ENCODE results near the gene SLCO2B1.

Gene SLCO2B1

DNA sequence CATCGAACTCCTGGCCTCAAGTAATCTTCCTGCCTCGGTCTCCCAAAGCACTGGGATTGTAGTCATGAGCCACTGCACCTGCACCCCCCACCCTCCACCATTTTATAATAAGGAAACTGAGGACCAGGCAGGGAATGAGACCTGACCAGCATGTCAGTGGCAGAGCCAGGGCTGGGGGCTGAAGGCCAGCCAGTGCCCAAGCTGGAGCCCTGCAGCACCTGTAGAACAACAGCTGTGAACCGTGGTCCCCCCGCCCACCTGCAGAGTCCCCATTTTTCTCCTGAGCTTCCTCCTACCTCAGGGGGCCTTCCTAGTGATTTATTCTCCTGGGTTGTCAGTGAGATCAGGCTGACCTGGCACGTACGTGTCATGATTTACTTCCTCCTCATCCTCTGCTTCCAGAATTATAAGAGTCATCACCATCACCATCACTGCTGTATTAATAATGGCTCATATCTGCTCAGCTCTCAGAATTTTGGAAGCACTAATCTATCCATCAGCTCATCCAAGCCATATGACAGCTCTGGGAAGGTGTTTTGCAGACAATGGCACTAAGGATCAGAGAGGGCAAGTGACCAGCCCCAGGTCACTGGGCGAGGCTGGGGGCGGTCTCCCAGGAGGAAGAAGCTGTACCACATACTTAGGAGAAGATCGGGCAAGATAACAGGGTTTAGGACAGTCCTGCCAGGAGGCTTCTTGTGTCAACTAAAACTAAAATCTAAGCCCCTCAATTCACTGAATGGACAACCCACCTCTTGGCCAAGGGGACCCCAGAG lies 5.5 kb upstream of the SLCO2B1 start:
- DNase-seq, result no peak

DNA sequence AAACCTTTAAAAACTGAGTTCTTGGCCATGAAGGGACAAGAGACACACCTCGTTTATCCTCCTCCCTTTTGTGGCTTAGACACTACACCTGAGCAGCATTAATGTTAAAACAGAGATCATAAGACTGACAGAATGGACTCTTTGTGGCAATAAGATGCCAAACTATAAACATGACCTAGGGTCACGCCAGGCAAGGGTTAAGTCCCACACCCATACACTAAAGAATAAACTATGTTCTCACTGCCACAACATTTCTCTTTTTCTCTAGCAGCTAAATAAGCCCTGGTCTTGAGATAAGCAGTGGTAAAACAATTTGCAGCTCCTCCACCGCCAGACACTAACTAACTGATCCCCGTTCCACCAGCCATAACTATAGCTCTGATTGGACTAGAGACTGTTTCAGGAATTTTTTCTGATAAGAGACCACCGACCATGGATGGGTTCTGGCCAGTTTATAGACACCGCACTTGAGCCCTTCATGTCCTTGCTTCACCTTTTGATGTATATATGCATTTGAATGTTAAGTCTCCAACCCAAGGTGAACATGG lies 4.9 kb upstream of the SLCO2B1 start:
- no peak for DNase-seq

DNA sequence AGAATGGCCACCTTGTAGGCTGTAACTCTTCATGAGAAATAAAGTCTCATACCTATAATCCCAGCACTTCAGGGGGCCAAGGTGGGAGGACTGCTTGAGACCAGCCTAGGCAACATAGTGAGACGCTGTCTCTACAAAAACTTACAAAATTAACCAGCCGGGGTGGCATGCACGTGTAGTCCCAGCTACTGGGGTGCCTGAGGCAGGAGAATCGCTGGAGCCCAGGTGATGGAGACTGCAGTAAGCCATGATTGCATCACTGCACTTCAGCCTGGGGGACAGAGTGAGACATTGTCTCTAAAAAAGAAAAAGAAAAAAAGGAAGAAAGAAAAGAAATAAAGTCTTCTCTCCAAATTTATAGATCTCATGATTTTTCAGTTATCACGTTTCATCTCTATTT lies 4.2 kb upstream of the SLCO2B1 start:
- DNase-seq, result no peak

DNA sequence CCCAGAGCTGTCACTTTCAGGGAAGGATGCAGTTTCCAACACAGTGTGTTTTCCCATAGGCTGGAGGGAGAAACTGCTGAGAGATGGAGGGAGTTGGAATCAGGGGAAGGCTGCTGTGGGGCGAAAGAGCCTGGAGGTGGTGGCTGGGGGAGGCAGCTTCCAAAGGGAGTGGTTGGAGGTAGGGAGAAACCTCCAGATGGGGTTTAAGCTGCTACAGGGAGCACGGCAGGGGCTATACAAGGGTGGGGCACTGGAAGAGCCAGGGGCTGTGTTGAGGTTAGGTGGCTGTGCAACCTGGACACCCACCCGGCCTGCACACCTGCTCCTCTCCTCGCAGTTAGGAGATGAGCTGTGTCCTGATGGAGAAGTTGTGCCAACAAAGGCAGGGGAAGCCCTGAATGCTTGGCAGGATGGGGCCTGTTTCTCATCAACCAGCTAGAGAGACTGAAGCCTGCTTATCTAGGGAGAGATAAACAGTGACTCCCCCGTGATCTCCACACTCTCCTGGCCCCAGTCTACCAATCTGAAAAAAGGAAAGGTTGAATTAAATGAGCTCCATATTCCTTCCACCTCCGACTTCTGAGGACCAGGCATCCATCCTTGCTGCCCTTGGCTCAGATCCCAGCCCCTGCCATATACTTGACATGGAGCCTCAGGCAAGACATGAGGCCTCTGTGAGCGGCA lies 3.6 kb upstream of the SLCO2B1 start:
- DNase-seq, result no peak

DNA sequence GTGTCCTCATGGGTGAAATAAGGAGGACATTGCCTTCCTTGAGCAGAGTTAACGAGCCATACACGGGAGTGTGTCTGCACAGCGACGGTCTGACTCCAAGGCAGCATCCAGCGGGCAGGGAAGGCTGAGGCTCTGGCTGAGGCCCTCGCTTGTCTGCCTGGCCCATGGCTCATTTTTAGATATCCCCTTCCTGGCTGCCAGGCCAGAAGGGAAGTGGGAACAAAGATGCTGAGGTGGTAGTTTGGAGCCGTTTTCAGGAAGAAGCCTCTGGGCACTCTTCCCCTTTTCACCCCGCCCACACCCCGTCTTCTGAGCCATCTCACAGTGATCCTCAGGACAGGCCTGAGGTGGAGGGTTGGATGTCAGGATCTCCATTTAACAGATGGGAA lies 3.0 kb upstream of the SLCO2B1 start:
- DNase-seq, result no peak

DNA sequence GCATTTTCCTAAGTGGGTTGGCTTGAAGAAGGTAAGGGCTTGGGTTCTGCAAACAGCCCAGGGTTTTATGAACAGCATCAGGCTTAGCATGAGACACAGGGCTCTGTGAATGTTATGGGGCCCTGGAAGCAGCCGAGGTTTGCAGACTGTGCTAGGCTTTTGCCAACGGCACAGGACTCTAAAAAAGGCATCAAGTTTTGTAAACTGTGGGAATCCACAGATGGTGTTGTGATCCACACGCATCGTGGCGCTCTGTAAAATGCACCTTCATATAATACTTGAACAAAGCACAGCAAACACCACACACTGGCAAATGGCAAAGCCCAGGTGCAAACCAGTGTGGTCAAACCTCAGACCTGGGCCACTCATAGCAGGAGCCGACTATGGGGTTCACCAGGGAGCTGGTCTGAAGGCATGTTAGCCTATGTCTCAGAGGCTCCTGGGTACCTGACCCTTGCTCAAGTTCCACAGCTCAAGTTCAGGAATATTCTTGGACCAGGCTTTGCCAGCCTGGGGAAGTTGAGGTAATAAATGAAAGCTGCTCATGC lies 2.4 kb upstream of the SLCO2B1 start:
- no peak for DNase-seq

DNA sequence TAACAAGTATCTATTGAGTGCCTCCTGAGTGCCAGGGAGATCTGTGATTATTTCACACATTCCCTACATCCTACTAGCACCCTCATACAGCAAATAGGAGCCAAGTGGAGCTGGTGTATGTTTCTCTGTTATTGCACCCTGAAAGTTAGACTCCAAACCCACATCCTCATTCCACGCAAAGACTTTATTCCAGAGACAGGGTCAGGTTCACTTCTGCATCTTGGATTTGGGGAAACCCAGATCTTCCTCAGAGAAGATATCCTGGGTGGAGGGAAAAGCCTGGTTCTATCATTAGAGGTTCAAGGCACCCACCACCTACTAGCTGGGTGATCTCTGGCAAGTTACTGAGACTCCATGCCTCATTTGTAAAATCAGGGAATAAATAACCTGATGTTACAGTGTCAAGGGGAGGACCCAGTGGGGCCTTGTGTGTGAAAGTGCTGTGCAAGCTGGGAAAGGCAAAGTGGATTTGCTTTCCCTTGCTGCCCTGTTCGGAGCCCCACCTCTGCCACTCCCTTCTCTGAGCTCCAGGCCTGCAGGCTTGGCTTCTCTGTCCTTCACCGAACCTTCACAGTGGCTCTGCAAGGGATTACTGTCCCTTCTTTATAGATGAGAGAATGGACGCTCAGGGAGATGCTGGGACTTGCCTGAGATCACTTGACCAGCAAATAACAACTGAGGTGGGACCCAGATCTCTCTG lies 991 bp upstream of the SLCO2B1 start:
- no peak for DNase-seq

DNA sequence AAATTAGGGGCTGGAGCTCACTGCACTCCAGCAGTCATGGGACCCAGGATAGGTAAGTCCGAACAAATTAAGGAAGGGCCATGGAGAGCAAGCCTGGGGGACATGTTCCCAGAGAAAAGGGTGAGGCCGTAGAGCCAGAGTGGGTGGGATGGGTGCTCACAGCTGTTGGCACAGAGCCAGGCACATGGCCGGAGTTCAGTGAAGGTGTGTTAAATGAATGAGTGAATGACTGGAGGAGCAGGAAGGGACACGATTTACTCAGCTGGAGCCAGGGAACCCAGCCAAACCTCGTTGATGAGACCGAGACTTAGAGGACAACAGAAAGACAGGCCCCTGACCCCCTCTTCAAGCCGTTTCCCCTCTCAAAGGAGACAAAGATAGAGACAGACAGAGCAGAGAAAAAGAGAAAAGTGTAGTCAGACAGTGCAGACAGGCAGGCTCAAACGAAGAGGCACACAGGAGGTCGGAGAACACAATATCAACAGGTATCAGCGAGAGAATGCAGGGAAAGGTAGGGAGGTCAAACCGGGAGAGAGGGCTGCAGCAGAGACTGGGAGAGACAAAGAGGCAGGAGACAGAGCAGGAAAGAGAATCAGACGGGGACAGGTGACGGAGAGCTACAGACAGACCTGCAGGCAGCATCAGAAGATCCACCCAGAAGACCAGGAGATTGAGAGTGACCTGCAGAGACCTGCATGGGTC lies 590 bp downstream of the SLCO2B1 start:
- DNase-seq, result no peak

DNA sequence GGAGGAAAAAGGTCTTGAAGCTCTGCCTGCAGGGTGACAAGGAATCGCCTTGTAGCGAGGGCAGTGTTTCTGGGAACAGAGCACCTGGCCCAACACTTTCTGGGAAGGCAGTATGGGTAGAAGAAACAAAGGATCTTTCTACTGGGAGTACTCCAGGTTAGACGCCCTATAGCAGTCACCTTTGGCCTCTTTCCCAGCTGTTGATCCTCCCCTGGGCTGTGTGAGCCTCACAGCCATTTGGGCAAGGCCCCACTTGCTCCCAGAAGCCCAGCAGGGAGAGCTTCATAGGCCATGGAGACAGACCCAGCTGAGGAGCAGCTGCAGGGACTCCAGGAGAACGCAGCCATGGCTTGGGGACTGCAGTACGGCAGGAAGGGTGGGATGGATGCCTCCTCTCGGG lies 1.2 kb downstream of the SLCO2B1 start:
- DNase-seq, result no peak

DNA sequence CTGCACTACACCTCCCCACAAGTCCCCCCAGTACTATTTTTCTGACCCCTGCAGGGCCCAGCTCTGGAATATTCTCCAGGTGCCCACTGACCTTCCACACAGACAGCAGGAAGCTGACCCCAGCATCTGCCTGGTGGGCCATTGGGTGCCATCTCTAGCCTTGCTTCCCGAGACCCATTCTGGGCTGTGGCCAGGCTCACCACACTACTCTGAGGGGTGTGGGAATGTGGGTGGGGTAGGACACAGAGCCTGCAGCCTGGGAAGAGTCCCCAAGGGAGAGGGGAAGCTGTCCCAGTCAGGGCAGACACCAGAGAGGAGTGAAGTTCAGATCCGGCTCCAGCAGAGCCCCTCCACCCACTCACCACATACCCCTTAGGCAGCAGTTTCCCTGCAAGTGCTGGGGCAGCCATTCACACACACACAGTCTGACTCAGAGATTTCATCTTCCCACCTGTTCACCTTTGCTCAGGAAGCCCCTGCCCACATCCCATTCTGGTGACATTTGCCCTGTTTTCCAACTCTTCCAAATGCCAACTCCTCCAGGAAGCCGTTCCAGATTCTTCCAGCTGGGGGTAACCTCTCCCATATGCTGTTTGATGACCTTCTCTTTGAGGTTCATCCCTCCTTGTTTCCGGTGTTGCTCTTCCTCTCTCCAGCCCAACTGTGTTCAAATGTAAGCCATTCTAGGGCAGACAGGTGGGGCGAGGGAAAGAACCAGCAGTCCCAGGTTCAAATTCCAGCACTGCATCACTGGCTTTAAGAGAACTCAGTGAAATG lies 1.9 kb downstream of the SLCO2B1 start:
- no peak for DNase-seq

DNA sequence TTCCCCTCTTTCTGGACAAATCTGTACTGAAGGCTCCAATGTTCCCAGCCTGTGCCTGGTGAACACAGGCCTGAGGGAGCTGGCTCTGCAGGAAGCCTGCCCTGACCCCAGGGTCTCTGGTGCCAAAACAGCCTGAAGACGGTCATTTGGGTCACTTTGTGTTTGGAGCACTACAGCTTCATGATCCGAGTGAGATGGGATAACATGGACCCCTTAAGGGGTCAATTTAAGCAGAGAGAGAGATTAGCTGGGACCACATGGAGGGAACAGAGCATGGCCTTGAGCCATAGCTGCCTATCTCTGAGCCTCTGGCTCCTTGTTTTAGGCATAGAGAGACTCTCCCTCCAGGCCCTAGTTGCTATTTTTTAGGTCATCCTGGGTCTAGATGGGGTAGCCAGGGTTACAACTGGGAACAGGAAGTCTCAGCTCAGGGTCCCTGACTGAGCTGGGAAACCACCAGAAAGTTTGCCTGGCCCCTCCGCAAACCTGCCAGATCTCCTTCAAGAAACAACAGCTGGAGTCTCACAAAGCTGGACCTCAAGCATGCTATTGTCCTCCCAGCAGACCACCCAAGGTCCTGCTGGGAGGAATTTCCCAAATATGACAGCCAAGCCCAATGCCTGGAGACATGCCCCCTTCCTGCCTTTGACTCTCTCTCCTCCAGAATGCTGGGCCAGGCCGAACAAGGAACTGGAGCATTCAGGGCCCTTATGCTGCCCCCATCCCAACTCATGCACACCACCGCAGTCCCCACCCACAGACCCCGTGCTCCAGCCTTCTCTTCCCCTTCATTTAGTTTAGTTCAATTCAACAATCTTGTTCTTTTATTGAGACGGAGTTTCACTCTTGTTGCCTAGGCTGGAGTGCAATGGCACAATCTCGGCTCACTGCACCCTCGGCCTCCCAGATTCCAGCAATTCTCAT lies 4.0 kb downstream of the SLCO2B1 start:
- no peak for DNase-seq

DNA sequence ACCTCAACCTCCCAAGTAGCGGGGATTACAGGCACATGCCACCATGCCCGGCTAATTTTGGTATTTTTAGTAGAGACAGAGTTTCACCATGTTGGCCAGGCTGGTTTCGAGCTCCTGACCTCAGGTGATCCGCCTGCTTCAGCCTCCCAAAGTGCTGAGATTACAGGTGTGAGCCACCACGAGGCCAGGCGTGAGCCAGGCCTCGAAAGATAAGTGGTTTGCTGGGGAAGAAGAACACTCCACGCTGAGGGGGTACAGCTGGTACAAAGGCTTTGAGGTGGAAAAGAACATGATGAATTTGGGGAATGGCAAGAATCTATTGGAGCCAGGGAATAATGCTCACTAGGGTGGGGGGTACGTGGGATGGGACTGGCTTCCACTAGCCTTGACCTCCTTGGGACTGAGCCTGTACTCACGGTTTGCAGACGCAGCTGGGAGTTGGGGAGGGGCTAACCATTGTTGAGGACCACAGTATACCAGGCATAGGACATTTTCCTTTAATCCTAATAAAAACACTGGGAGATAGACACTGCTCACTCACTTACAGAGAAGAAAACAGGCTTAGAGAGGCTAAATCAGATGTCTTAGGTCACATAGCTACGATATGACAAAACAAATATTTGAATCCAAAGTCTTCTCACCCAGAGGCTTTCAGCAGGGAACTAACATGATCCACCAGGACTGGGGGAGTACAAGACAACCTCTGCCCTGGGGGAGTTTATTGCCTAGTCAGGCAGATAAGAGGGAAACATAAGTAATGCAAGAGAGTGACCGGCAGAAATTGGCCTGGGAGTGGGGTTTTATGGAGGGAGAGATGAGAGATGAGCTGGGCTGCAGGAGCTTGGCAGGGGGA lies 4.9 kb downstream of the SLCO2B1 start:
- DNase-seq, result no peak

DNA sequence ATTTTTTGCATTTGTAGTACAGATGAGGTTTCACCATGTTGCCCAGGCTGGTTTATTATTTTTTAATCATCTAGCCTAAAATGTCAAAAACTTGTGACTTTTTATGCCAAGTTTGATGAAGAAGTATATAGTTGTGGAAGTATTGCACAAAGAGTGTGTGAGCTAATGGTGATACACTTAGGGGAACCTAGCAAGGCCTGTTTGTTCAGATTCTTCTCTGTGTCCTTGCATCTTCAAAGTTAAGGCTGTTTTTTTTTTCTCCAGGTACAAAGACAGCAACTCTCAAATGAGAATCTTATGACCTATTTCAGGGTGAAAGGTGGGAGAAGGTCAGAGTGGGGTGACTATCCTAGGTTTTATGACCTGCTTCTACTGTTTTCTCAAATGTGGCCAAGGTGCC lies 7.3 kb downstream of the SLCO2B1 start:
- DNase-seq, result no peak

DNA sequence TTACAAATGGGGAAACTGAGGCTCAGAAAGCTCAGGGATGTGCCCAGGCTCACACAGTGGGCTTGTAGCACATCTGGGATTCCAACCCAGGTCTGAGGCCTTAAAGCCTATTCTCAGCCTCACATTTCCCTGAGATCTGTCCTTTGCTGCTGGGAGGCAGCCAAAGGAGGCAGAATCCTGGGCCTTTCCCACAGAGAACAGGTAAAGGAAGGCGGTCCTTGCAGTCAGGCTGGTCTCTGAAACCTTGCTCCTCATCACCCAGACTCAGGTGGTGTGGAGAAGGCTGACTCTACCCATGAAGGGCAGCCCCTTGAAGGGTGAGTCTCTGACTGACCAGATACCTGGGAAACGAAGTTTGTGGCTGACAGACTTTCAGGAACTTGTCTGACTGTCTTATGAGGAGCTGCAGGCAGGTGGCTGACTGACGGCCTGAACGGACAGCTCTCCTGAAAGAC lies 7.8 kb downstream of the SLCO2B1 start:
- DNase-seq, result no peak

DNA sequence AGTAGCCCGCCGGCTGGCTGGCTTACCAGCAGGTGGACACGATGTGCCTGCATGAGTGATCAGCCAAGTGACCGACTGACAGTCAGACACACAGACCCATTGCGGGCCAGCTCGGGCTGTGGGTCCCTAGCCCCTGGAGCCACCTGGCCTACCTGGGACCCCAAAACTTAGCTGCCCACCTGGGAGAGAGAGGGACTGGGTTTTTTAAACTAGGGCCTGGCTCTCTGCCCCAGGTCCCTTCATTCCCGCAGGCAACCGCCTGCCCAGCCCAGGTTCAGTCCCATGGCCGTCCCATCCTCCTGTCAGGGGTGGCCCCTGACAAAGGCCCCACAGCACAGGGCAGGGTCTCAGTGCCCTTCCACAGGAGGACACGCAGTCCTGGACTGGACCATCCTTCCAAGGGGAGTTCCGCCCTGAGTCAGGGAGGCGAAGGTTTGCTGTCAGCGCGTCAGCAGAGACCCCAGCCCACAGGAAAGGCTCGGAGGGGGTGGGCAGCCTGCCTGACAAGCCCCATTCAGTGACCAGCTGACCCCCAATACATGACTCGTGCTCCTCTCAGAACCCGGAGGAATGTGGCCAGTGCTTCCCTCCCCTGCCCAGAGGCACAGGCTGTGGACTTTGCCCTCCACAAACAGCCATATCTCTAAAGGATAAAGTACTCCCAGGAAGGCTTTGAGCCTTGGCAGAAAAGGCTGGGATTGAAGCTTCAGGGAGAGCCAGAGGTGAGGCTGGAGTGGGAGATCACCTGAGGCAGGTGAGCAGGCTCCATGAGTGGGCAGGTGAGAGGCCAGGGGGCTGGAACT lies 8.4 kb downstream of the SLCO2B1 start:
- no peak for DNase-seq

DNA sequence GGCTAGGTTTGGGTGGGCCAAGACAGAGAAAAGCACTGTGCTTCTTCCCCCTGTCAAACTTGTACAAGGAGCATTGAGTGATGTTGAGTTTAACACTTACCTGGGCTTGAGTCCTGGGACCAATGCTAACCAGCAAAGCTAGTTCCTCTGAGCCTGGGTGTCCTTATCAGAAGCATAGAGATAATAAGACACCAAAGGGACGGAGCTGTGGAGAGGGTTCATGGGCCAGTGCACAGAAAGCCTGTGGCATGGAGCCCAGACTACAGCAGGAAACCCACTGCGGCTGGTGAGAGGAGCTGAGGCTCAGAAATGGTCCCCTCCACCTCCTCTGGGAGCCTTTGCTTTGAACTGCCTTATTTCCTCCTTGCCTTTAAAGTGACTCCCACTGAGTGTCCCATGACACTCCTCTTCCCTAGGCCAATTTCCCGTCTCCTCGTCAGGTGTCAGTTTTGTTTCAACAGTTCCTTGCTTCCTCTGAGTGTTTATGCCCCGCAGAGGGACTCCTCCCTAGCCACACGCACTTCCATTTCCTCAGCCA lies 9.4 kb downstream of the SLCO2B1 start:
- no peak for DNase-seq

DNA sequence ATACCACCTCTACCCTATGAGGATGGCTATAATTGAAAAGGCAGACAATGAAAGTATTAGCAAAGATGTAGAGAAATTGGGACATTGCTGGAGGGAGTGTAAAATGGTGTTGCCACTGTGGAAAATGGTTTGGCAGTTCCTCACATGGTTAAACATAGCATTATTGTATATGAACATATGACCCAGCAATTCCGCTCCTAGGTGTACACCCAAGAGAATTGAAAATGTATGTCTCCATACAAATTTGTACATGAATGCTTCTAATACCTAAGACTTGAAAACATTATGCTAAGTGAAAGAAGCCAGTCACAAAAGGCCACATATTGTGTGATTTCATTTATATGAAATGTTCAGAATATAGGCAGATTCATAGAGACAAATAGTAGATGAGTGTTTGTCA lies 10.0 kb downstream of the SLCO2B1 start:
- DNase-seq, result no peak

DNA sequence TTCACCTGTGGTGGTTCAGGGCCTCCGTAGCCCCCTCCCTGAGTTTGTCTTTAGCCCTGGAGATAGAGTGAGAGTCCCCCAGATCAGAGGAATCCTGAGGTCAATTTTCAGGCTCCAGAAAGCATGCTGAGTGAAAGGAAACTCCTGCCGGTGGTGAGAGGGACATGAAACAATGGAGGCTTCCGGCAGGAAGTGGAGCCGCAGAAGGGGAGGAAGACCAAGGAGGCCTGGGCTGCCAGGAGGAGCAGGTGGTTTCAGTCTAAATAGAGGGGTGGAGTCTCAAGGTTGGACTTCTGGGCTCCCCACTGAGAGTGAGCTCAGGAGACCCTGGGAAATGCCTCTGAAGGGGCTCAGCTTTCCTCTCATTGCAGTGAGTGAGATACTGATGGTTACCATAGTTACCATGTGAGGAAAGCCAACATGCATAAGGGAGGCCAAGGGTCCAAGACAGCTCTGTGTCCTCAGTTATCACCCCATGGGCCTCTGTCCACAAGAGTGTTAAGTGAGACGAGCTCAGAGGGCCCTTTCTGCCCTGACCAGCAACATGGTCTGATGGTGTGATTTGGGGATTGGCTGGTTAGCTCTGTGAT lies 10.7 kb downstream of the SLCO2B1 start:
- no peak for DNase-seq

All from stimulated activated CD4-positive, alpha-beta T cell treated with anti-CD3 and anti-CD28 coated beads, Interleukin-4, amount 100 ng/mL, for 24 hours (primary cell).